Glomerular visceral epithelial cell (primary cell): ENCODE measurements around the gene OXNAD1.

Source experiments
- DNase-seq: peaks from one replicate; pipeline ENCODE4 v3.0.0-alpha.2; 2016; ENCODE audit errors: extremely low spot score

The OXNAD1 gene

GRCh38 chr3:16247282-16248061, 17.5 kb upstream of the OXNAD1 start:
- peak; percentile 77 for DNase-seq

GRCh38 chr3:16248556-16248955, 16.5 kb upstream of the OXNAD1 start:
- DNase-seq, result no peak

- peak; percentile 30 for DNase-seq
Observed at GRCh38 chr3:16249336-16249735, 15.7 kb upstream of the OXNAD1 start.

GRCh38 chr3:16249886-16250285, 15.1 kb upstream of the OXNAD1 start:
- DNase-seq, result no peak

GRCh38 chr3:16251316-16252085, 13.5 kb upstream of the OXNAD1 start:
- no peak for DNase-seq

GRCh38 chr3:16252243-16252978, 12.6 kb upstream of the OXNAD1 start:
- DNase-seq, result no peak

GRCh38 chr3:16252988-16253387, 12.0 kb upstream of the OXNAD1 start:
- DNase-seq, result no peak

GRCh38 chr3:16253601-16254000, 11.4 kb upstream of the OXNAD1 start:
- DNase-seq, result no peak

- DNase-seq, result no peak
Observed at GRCh38 chr3:16254916-16255315, 10.1 kb upstream of the OXNAD1 start.

- DNase-seq, result no peak
Observed at GRCh38 chr3:16255326-16255725, 9.7 kb upstream of the OXNAD1 start.

GRCh38 chr3:16255726-16256125, 9.3 kb upstream of the OXNAD1 start:
- no peak for DNase-seq

GRCh38 chr3:16257309-16257708, 7.7 kb upstream of the OXNAD1 start:
- no peak for DNase-seq

- no peak for DNase-seq
Observed at GRCh38 chr3:16258177-16258576, 6.8 kb upstream of the OXNAD1 start.

GRCh38 chr3:16258866-16259265, 6.1 kb upstream of the OXNAD1 start:
- DNase-seq, result no peak

- no peak for DNase-seq
Observed at GRCh38 chr3:16260046-16260445, 5.0 kb upstream of the OXNAD1 start.

GRCh38 chr3:16262174-16262573, 2.8 kb upstream of the OXNAD1 start:
- DNase-seq, result no peak

GRCh38 chr3:16264174-16264707, 771 bp upstream of the OXNAD1 start:
- peak; percentile 8 for DNase-seq

GRCh38 chr3:16265455-16265786, 409 bp downstream of the OXNAD1 start:
- DNase-seq, result no peak

GRCh38 chr3:16266714-16267113, 1.7 kb downstream of the OXNAD1 start:
- no peak for DNase-seq

- no peak for DNase-seq
Observed at GRCh38 chr3:16270855-16271254, 5.8 kb downstream of the OXNAD1 start.

- DNase-seq, result no peak
Observed at GRCh38 chr3:16272588-16272987, 7.6 kb downstream of the OXNAD1 start.

- no peak for DNase-seq
Observed at GRCh38 chr3:16273867-16274266, 8.9 kb downstream of the OXNAD1 start.
